ENCODE data around the gene PRM2. TPM values are rescaled to one million over a fixed set of nuclear protein-coding genes. Genes with fewer than 3 reads are reported as not detected.

PRM2 gene
- total RNA-seq, 8 experiments from 2014 or later = 0.47 TPM; not detected in 7

- Histone ChIP-seq H3K27ac (no peak overlapping the region), H3K4me3 (no peak overlapping the region), H3K4me1 (replicated peaks in 1 of 2) (peaks cover 2 to 6% of the 10 kb centered on the region in 2 donors)
- 60 to 100% (median 86%) methylated on average over 1 to 5 of the region's 8 CpGs; no CpG with 5 or more reads in 2 of the 10 experiments for WGBS, 10 experiments
- in situ Hi-C loops (cut with MboI; ENCODE audit: low pct_unique_long_range_greater_than_20kb in 2 of 9, low sequenced_read_pairs in 9 of 9, unreplicated experiment in 9 of 9) = loop anchor here (10.0 to 25.0 kb wide), 2 partner anchors 288 to 290 kb away; no protein-coding TSS in a partner anchor
- no peak for ATAC-seq (replicated peaks in 6 of 8)
Measured at GRCh38 chr16:11252482-11252931, 23.8 kb downstream of the PRM2 start.

- no peak overlapping the region for H3K27ac ChIP-seq
- peaks cover 2 to 6% of the 10 kb centered on the region in 2 donors for H3K4me1 ChIP-seq (replicated peaks in 1 of 2)
- peak in 1 of 8 experiments; percentile 0 for ATAC-seq (replicated peaks in 6 of 8)
- H3K4me3 ChIP-seq = no peak overlapping the region
- 54 to 100% (median 90%) methylated on average over 1 to 6 of the region's 18 CpGs; no CpG with 5 or more reads in 2 of the 10 experiments for WGBS, 10 experiments
- in situ Hi-C loops (cut with MboI; ENCODE audit: low pct_unique_long_range_greater_than_20kb in 2 of 9, low sequenced_read_pairs in 9 of 9, unreplicated experiment in 9 of 9) = loop anchor here (10.0 to 25.0 kb wide), 2 partner anchors 287 to 290 kb away; no protein-coding TSS in a partner anchor
Measured at GRCh38 chr16:11251525-11252481, 24.5 kb downstream of the PRM2 start.

- in situ Hi-C loops (cut with MboI; ENCODE audit: low pct_unique_long_range_greater_than_20kb in 2 of 9, low sequenced_read_pairs in 9 of 9, unreplicated experiment in 9 of 9) = loop anchor here (10.0 to 25.0 kb wide), 2 partner anchors 286 to 289 kb away; no protein-coding TSS in a partner anchor
Measured at GRCh38 chr16:11250786-11251524, 25.3 kb downstream of the PRM2 start.

GRCh38 chr16:11250091-11250785 is 26.0 kb downstream of the PRM2 start:
- peak in 3 of 8 experiments; percentile 17 to 41 (median 18) for ATAC-seq (replicated peaks in 6 of 8)
- peaks cover 2 to 6% of the 10 kb centered on the region in 2 donors for H3K4me1 ChIP-seq (replicated peaks in 1 of 2)
- in situ Hi-C loops (cut with MboI; ENCODE audit: low pct_unique_long_range_greater_than_20kb in 2 of 9, low sequenced_read_pairs in 9 of 9, unreplicated experiment in 9 of 9) = loop anchor here (10.0 to 25.0 kb wide), 2 partner anchors 285 to 288 kb away; no protein-coding TSS in a partner anchor
- no peak overlapping the region for H3K4me3 ChIP-seq
- no peak overlapping the region for H3K27ac ChIP-seq
- 53 to 100% (median 79%) methylated on average over 1 to 10 of the region's 16 CpGs; no CpG with 5 or more reads in 3 of the 10 experiments for WGBS, 10 experiments

More at GRCh38 chr16:11250786-11251524, 25.3 kb downstream of the PRM2 start:
- peaks cover 2 to 6% of the 10 kb centered on the region in 2 donors for H3K4me1 ChIP-seq (replicated peaks in 1 of 2)
- H3K27ac ChIP-seq = no peak overlapping the region
- 72 to 100% (median 92%) methylated on average over 2 to 9 of the region's 10 CpGs for WGBS, 10 experiments
- no peak overlapping the region for H3K4me3 ChIP-seq
- peak in 1 of 8 experiments; percentile 2 for ATAC-seq (replicated peaks in 6 of 8)

GRCh38 chr16:11249233-11250061 is 26.8 kb downstream of the PRM2 start:
- 81 to 100% (median 89%) methylated on average over 4 to 14 of the region's 63 CpGs; no CpG with 5 or more reads in 6 of the 10 experiments for WGBS, 10 experiments
- in situ Hi-C loops (cut with MboI; ENCODE audit: low pct_unique_long_range_greater_than_20kb in 2 of 9, low sequenced_read_pairs in 9 of 9, unreplicated experiment in 9 of 9) = loop anchor here (10.0 to 25.0 kb wide), 2 partner anchors 285 to 287 kb away; no protein-coding TSS in a partner anchor

DNA sequence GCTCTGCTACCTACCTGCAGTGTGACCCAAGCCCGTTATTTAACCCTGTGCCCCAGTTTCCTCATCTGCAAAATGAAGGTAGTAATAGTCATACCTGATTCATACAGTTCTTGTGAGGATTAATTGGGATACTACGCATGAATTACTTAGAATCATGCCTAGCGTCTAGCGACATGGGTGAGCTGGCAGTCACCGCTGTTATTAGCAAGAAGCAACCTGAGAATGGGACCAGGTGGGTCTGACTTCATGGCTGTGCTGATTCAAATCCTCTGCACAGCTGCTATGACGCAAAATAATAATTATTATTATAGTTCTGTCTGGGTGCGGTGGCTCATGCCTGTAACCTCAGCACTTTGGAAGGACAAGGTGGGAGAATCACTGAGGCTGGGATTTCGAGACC is 28.1 kb downstream of the PRM2 start:
- in situ Hi-C loops (cut with MboI; ENCODE audit: low pct_unique_long_range_greater_than_20kb in 2 of 9, low sequenced_read_pairs in 9 of 9, unreplicated experiment in 9 of 9) = no loop called here
- Histone ChIP-seq H3K27ac (no peak overlapping the region), H3K4me1 (replicated peaks in 1 of 2) (peaks cover 0 to 2% of the 10 kb centered on the region in 2 donors), H3K4me3 (no peak overlapping the region)
- no peak for ATAC-seq (replicated peaks in 6 of 8)
- 73 to 100% (median 90%) methylated on average over 2 to 7 of the region's 8 CpGs; no CpG with 5 or more reads in 2 of the 10 experiments for WGBS, 10 experiments

More at GRCh38 chr16:11249233-11250061, 26.8 kb downstream of the PRM2 start:
- Histone ChIP-seq H3K4me1 (replicated peaks in 1 of 2) (peaks cover under 1 to 3% of the 10 kb centered on the region in 2 donors), H3K4me3 (no peak overlapping the region), H3K27ac (no peak overlapping the region)
- peak in 3 of 8 experiments; percentile 2 to 11 (median 4) for ATAC-seq (replicated peaks in 6 of 8)

GRCh38 chr16:11245988-11246387 is 30.3 kb downstream of the PRM2 start:
- no peak overlapping the region for H3K27ac ChIP-seq
- H3K4me3 ChIP-seq = no peak overlapping the region
- ATAC-seq (replicated peaks in 6 of 8) = no peak
- H3K4me1 ChIP-seq (replicated peaks in 1 of 2) = no peaks in the 10 kb centered on the region
- in situ Hi-C loops (cut with MboI; ENCODE audit: low pct_unique_long_range_greater_than_20kb in 2 of 9, low sequenced_read_pairs in 9 of 9, unreplicated experiment in 9 of 9) = no loop called here

GRCh38 chr16:11245222-11245737 is 31.0 kb downstream of the PRM2 start:
- in situ Hi-C loops (cut with MboI; ENCODE audit: low pct_unique_long_range_greater_than_20kb in 2 of 9, low sequenced_read_pairs in 9 of 9, unreplicated experiment in 9 of 9) = no loop called here

DNA sequence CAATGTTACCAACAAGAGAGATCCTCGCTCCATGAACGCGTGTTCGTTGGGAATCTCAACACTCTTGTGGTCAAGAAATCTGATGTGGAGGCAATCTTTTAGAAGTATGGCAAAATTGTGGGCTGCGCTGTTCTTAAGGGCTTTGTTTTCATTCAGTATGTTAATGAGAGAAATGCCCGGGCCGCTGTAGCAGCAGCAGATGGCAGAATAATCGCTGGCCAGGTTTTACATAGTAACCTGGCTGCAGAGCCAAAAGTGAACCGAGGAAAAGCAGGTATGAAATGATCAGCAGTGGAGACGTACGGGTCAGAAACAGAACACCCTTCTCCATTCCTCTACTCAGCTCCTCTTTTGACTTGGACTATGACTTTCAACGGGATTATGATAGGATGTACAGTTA is 33.6 kb downstream of the PRM2 start:
- ATAC-seq (replicated peaks in 6 of 8) = no peak
- in situ Hi-C loops (cut with MboI; ENCODE audit: low pct_unique_long_range_greater_than_20kb in 2 of 9, low sequenced_read_pairs in 9 of 9, unreplicated experiment in 9 of 9) = no loop called here
- Histone ChIP-seq H3K27ac (no peak overlapping the region), H3K4me1 (replicated peaks in 1 of 2) (no peaks in the 10 kb centered on the region), H3K4me3 (no peak overlapping the region)
- 16 to 100% (median 73%) methylated on average over 1 to 9 of the region's 12 CpGs for WGBS, 10 experiments

More at GRCh38 chr16:11245222-11245737, 31.0 kb downstream of the PRM2 start:
- WGBS, 10 experiments = 32 to 83% (median 61%) methylated on average over 1 to 5 of the region's 5 CpGs; no CpG with 5 or more reads in 2 of the 10 experiments
- no peak overlapping the region for H3K4me3 ChIP-seq
- no peaks in the 10 kb centered on the region for H3K4me1 ChIP-seq (replicated peaks in 1 of 2)
- ATAC-seq (replicated peaks in 6 of 8) = no peak
- no peak overlapping the region for H3K27ac ChIP-seq

GRCh38 chr16:11241480-11242204 is 34.6 kb downstream of the PRM2 start:
- 38 to 97% (median 83%) methylated on average over 2 to 5 of the region's 5 CpGs for WGBS, 10 experiments
- Histone ChIP-seq H3K4me3 (no peak overlapping the region), H3K4me1 (replicated peaks in 1 of 2) (no peaks in the 10 kb centered on the region), H3K27ac (no peak overlapping the region)
- ATAC-seq (replicated peaks in 6 of 8) = no peak
- in situ Hi-C loops (cut with MboI; ENCODE audit: low pct_unique_long_range_greater_than_20kb in 2 of 9, low sequenced_read_pairs in 9 of 9, unreplicated experiment in 9 of 9) = no loop called here
